Left lung (tissue), 10 donors: Measurements from ENCODE around the gene UBE2G1. TPM values are rescaled to one million over a fixed set of nuclear protein-coding genes. Genes with fewer than 3 reads are reported as not detected.
"Not testable (repeated sequence)": the region's sequence is repeated elsewhere in the genome, so short reads cannot be mapped to it uniquely, and the experiment has no call there.

Source experiments
- ATAC-seq: fragments of 200-7000 bp; cut with Tn5 transposase; one replicate; pipeline ENCODE4 v1.9.1; 2020; ENCODE audit warnings: moderate library complexity
- DNase-seq, 4 donors: peaks; one replicate each; pipeline ENCODE4 v3.0.0-alpha.2; 2013 to 2020
- H3K27ac ChIP-seq, 2 donors: fragments of 200-600 bp; sonication (generic) in 1 of 2; one replicate each; pipeline versions ENCODE4 v1.5.0 to v1.8.0; 2020 to 2021
- H3K27me3 ChIP-seq, 2 donors: fragments of 200-600 bp; sonication (generic) in 1 of 2; one replicate each; pipeline versions ENCODE4 v1.5.0 to v1.8.0; 2020 to 2021
- H3K36me3 ChIP-seq, 2 donors: fragments of 200-600 bp; sonication (generic) in 1 of 2; one replicate each; pipeline versions ENCODE4 v1.5.0 to v1.8.0; 2020 to 2021
- H3K4me1 ChIP-seq, 2 donors: fragments of 200-600 bp; one replicate each; pipeline ENCODE4 v1.8.0; 2021
- H3K4me3 ChIP-seq, 2 donors: fragments of 200-600 bp; sonication (generic) in 1 of 2; one replicate each; pipeline versions ENCODE4 v1.5.0 to v1.8.0; 2020 to 2021; ENCODE audit warnings: mild to moderate bottlenecking in 1 of 2
- H3K9me3 ChIP-seq, 2 donors: fragments of 200-600 bp; sonication (generic) in 1 of 2; one replicate each; pipeline versions ENCODE4 v1.5.0 to v1.8.0; 2020 to 2021
- CTCF ChIP-seq, 2 donors: fragments of 200-600 bp; sonication (generic) in 1 of 2; IDR thresholded peaks; one replicate each; pipeline versions ENCODE4 v1.5.0 to v1.8.0; 2021; ENCODE audit warnings: antibody characterized with exemption in 2 of 2
- intact Hi-C, 2 donors: fragments of 100-400 bp; cut with DNase I; formaldehyde crosslinking; loops; one replicate each; pipeline versions ENCODE4 v1.11.2 to v1.14.2; 2022
- polyA plus RNA-seq, 6 donors: library from polyadenylated mRNA; unstranded; fragments of 120-200 nt; gene quantifications; one replicate each; pipeline ENCODE4 v1.2.1, GENCODE V29; 2013; ENCODE audit not compliant: insufficient read length in 6 of 6
- total RNA-seq, 2 donors: library from RNA; stranded (reverse); fragmentation: NEBNext Ultra II Directional; extraction: Animal tissue kit (Norgen Biotek cat#: 25700); gene quantifications; one replicate each; pipeline ENCODE4 v1.2.1, GENCODE V29; 2021
- donor health status: DM: no; HTN: yes; CAD: no.
- donor health status: DM: no; HTN: no; CAD: no.

Gene UBE2G1
- total and polyA plus RNA-seq, 8 donors, result 43.3 to 56.9 (median 48.3) TPM

- Histone ChIP-seq H3K27ac (no peak overlapping the region), H3K4me1 (no peaks in the 10 kb centered on the region), H3K4me3 (no peak overlapping the region), H3K9me3 (no peaks in the 10 kb centered on the region), H3K27me3 (peaks cover 0 to 3% of the 10 kb centered on the region in 2 donors), H3K36me3 (no peaks in the 10 kb centered on the region)
- DNase-seq, result no peak
- ATAC-seq, result peak; percentile 46
- TF ChIP-seq CTCF (IDR thresholded peaks at IDR 0.05), result no peak
- intact Hi-C loops, result no loop called here
Observed at GRCh38 chr17:4389079-4389478, 22.6 kb upstream of the UBE2G1 start.

- Histone ChIP-seq H3K9me3 (no peaks in the 10 kb centered on the region), H3K4me1 (no peaks in the 10 kb centered on the region), H3K27ac (no peak overlapping the region), H3K36me3 (no peaks in the 10 kb centered on the region), H3K4me3 (no peak overlapping the region), H3K27me3 (peaks cover 0 to 3% of the 10 kb centered on the region in 2 donors)
- peak in 2 of 4 donors; percentile 32 to 33 for DNase-seq
- intact Hi-C loops, result no loop called here
- no peak for TF ChIP-seq CTCF (IDR thresholded peaks at IDR 0.05)
- ATAC-seq, result no peak
Observed at GRCh38 chr17:4387137-4387536, 20.7 kb upstream of the UBE2G1 start.

GRCh38 chr17:4386406-4386805 is 19.9 kb upstream of the UBE2G1 start:
- no peak for ATAC-seq
- no peak for DNase-seq
- intact Hi-C loops, result no loop called here
- Histone ChIP-seq H3K4me3 (no peak overlapping the region), H3K27ac (no peak overlapping the region), H3K27me3 (peaks cover 0 to 3% of the 10 kb centered on the region in 2 donors), H3K36me3 (no peaks in the 10 kb centered on the region), H3K9me3 (no peaks in the 10 kb centered on the region), H3K4me1 (no peaks in the 10 kb centered on the region)
- no peak for TF ChIP-seq CTCF (IDR thresholded peaks at IDR 0.05)

GRCh38 chr17:4381690-4382671 is 15.5 kb upstream of the UBE2G1 start:
- no peak overlapping the region for H3K4me3 ChIP-seq
- no peak for TF ChIP-seq CTCF (IDR thresholded peaks at IDR 0.05)
- H3K9me3 ChIP-seq, result no peaks in the 10 kb centered on the region
- no peaks in the 10 kb centered on the region for H3K36me3 ChIP-seq
- ATAC-seq (no peak), DNase-seq (no peak)
- intact Hi-C loops, result no loop called here
- H3K27me3 ChIP-seq, result no peaks in the 10 kb centered on the region
- H3K27ac ChIP-seq, result no peak overlapping the region
- no peaks in the 10 kb centered on the region for H3K4me1 ChIP-seq

- no peak overlapping the region for H3K4me3 ChIP-seq
- DNase-seq (no peak), ATAC-seq (no peak)
- TF ChIP-seq CTCF (IDR thresholded peaks at IDR 0.05), result no peak
- no peaks in the 10 kb centered on the region for H3K36me3 ChIP-seq
- intact Hi-C loops, result no loop called here
- H3K27me3 ChIP-seq, result no peaks in the 10 kb centered on the region
- H3K9me3 ChIP-seq, result no peaks in the 10 kb centered on the region
- no peak overlapping the region for H3K27ac ChIP-seq
- H3K4me1 ChIP-seq, result no peaks in the 10 kb centered on the region
Observed at GRCh38 chr17:4378626-4379025, 12.2 kb upstream of the UBE2G1 start.

GRCh38 chr17:4377247-4377646 is 10.8 kb upstream of the UBE2G1 start:
- DNase-seq, ATAC-seq, H3K27me3 ChIP-seq, H3K27ac ChIP-seq, H3K4me3 ChIP-seq, intact Hi-C loops, H3K9me3 ChIP-seq, H3K36me3 ChIP-seq, H3K4me1 ChIP-seq: not testable (repeated sequence)

- H3K27ac ChIP-seq, H3K36me3 ChIP-seq, H3K4me1 ChIP-seq, DNase-seq, ATAC-seq, H3K9me3 ChIP-seq, H3K27me3 ChIP-seq, H3K4me3 ChIP-seq, intact Hi-C loops: not testable (repeated sequence)
Observed at GRCh38 chr17:4375796-4376440, 9.4 kb upstream of the UBE2G1 start.
